ENCODE results near the gene DHPS.
A peak's percentile ranks its signal among the peaks of the same experiment; 100 is the strongest.
"Not testable (repeated sequence)": the region's sequence is repeated elsewhere in the genome, so short reads cannot be mapped to it uniquely, and the experiment has no call there.

The DHPS gene

GRCh38 chr19:12643716-12644115 is 38.0 kb downstream of the DHPS start:
- H3K4me3 ChIP-seq (ENCODE audit: control insufficient read depth in 1 of 7, extremely low read depth in 1 of 7, insufficient read depth in 4 of 7, low read depth in 2 of 7, low read length in 6 of 7); POLR2A ChIA-PET; H3K27ac ChIP-seq (ENCODE audit: insufficient read depth in 1 of 2, low read depth in 1 of 2, low read length in 2 of 2, poor library complexity in 1 of 2, severe bottlenecking in 2 of 2); H3K9me3 ChIP-seq (ENCODE audit: control extremely low read depth in 1 of 5, control insufficient read depth in 4 of 5, insufficient read depth in 2 of 5, low read depth in 1 of 5, low read length in 4 of 5); H3K27me3 ChIP-seq (replicated peaks in 2 of 5; ENCODE audit: control insufficient read depth in 4 of 5, insufficient read depth in 5 of 5, low read length in 4 of 5); DNase-seq; CTCF ChIA-PET: not testable (repeated sequence)
- peaks cover 0 to 18% (median 12%) of the 10 kb centered on the region in 4 experiments for H3K4me1 ChIP-seq (ENCODE audit: control extremely low read depth in 1 of 4, control insufficient read depth in 4 of 4, insufficient read depth in 4 of 4, low read length in 3 of 4)
- WGBS (ENCODE audit: insufficient coverage) = 98% methylated on average over 7 of the region's 14 CpGs
- peaks cover 0 to 23% (median under 1%) of the 10 kb centered on the region in 4 experiments for H3K36me3 ChIP-seq (ENCODE audit: control insufficient read depth in 4 of 4, insufficient read depth in 4 of 4, low read length in 3 of 4)

- POLR2A ChIA-PET = interaction anchor here (0.6 kb wide), 1 partner anchor 225 kb away, joined by 3 read pairs; no protein-coding TSS in a partner anchor
- 98% methylated on average over 26 of the region's 26 CpGs for WGBS (ENCODE audit: insufficient coverage)
- DNase-seq = no peak
- CTCF ChIA-PET = interaction anchor here (0.7 to 1.6 kb wide), 2 partner anchors 13 to 29 kb away, joined by 3 read pairs; no protein-coding TSS in a partner anchor
- peaks cover 0 to 20% (median under 1%) of the 10 kb centered on the region in 4 experiments for H3K36me3 ChIP-seq (ENCODE audit: control insufficient read depth in 4 of 4, insufficient read depth in 4 of 4, low read length in 3 of 4)
- no peaks in the 10 kb centered on the region for H3K9me3 ChIP-seq (ENCODE audit: control extremely low read depth in 1 of 5, control insufficient read depth in 4 of 5, insufficient read depth in 2 of 5, low read depth in 1 of 5, low read length in 4 of 5)
- peaks cover 0 to 11% (median 8%) of the 10 kb centered on the region in 4 experiments for H3K4me1 ChIP-seq (ENCODE audit: control extremely low read depth in 1 of 4, control insufficient read depth in 4 of 4, insufficient read depth in 4 of 4, low read length in 3 of 4)
- no peak overlapping the region for H3K4me3 ChIP-seq (ENCODE audit: control insufficient read depth in 1 of 7, extremely low read depth in 1 of 7, insufficient read depth in 4 of 7, low read depth in 2 of 7, low read length in 6 of 7)
- H3K27ac ChIP-seq (ENCODE audit: insufficient read depth in 1 of 2, low read depth in 1 of 2, low read length in 2 of 2, poor library complexity in 1 of 2, severe bottlenecking in 2 of 2) = no peak overlapping the region
- H3K27me3 ChIP-seq (replicated peaks in 2 of 5; ENCODE audit: control insufficient read depth in 4 of 5, insufficient read depth in 5 of 5, low read length in 4 of 5) = no peaks in the 10 kb centered on the region
Measured at GRCh38 chr19:12642506-12642905, 39.2 kb downstream of the DHPS start.

DNA sequence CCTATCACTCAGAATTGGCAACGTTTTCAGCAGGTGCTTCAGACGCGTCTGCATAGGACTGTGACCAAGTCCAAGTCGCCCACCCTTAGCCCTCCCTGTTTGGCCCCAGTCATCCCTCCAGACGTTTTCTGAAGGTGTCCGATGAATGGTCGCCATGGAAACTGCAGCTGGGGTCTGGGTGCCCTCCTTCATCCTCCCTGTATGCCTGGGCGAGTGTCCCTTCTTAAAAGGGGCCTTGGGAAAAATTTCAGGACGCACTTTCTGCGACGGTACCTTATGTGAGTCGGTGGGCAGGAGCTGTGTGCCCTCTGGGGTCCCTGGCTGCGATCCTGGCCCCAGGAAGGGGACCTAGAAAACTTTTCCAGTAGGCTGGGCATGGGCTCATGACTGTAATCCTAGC is 40.2 kb downstream of the DHPS start:
- H3K36me3 ChIP-seq (ENCODE audit: control insufficient read depth in 4 of 4, insufficient read depth in 4 of 4, low read length in 3 of 4) = peaks cover 0 to 15% (median 0%) of the 10 kb centered on the region in 4 experiments
- 91% methylated on average over 13 of the region's 13 CpGs for WGBS (ENCODE audit: insufficient coverage)
- no peaks in the 10 kb centered on the region for H3K27me3 ChIP-seq (replicated peaks in 2 of 5; ENCODE audit: control insufficient read depth in 4 of 5, insufficient read depth in 5 of 5, low read length in 4 of 5)
- peaks cover 0 to 11% (median 8%) of the 10 kb centered on the region in 4 experiments for H3K4me1 ChIP-seq (ENCODE audit: control extremely low read depth in 1 of 4, control insufficient read depth in 4 of 4, insufficient read depth in 4 of 4, low read length in 3 of 4)
- POLR2A ChIA-PET = interaction anchor here (2.1 kb wide), 1 partner anchor 24 kb away, joined by 8 read pairs; the partner anchor contains the start of genes MAN2B1 and WDR83
- DNase-seq = no peak
- no peak overlapping the region for H3K27ac ChIP-seq (ENCODE audit: insufficient read depth in 1 of 2, low read depth in 1 of 2, low read length in 2 of 2, poor library complexity in 1 of 2, severe bottlenecking in 2 of 2)
- H3K9me3 ChIP-seq (ENCODE audit: control extremely low read depth in 1 of 5, control insufficient read depth in 4 of 5, insufficient read depth in 2 of 5, low read depth in 1 of 5, low read length in 4 of 5) = no peaks in the 10 kb centered on the region
- CTCF ChIA-PET = interaction anchor here (1.6 kb wide), 1 partner anchor 14 kb away, joined by 3 read pairs; no protein-coding TSS in a partner anchor
- no peak overlapping the region for H3K4me3 ChIP-seq (ENCODE audit: control insufficient read depth in 1 of 7, extremely low read depth in 1 of 7, insufficient read depth in 4 of 7, low read depth in 2 of 7, low read length in 6 of 7)

DNA sequence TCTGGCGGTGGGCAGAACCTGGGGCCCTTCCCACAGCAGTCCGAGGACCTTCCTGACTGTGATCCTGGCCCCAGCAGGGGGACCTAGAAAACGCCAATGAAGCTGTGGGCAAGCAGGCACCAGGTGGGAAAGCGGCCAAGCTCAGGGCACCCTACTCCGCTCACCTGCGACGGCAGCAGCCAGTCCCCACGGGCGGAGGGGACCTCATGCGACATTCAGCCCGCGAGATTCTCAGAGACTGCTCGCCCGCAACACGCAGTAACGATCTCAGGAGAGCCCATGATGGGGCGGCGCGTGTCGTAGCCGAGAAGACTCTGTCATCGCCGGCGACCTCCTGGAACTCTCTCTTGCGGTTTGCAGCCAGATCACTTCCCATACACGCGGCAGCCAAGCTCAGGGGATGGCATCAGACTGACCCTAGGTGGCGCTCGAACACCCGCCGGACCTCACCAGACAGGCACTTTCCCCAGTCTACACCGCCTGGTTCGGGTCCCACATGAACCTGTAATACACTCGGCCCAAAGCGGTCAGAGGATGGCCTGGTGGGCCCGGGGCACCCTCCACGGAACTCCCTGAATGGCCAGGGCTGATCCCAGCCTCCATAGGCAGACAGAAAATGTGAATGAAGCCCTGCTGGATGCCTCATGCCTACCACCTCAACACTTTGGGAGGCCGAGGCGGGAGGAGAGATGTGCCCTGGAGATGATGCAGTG is 41.6 kb downstream of the DHPS start:
- CTCF ChIA-PET = interaction anchor here (0.7 to 2.7 kb wide), 18 partner anchors 9 to 76 kb away, joined by 3 to 13 read pairs (median 4); partner anchors contain the start of genes FBXW9, MAN2B1, WDR83 and ZNF490

DNA sequence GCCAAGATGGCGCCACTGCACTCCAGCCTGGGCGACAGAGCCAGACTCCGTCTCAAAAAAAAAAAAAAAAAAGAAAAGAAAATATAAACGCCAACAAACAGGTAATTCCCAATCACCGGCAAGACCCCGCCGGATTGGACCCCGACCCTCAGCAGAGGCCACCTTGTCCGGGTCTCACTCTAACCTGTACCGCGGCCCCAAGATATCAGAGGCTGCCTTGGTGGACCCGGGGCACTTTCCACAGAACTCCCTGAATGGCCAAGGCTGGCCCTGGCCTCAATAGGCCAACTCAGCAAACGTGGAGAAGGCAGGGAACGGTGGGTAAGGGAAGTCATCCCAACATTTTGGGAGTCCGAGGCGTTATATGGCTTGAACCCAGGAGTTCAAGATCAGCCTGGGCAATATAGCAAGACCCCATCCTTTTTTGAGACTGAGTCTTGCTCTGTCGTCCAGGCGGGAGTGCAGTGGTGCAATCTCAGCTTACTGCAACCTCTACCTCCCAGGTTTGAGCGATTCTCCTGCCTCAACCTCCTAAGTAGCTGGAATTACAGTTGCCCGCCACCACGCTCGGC is 43.0 kb downstream of the DHPS start:
- ChIA-PET CTCF (interaction anchor here (1.3 to 2.7 kb wide), 3 partner anchors 8 to 33 kb away, joined by 4 to 13 read pairs (median 5); no protein-coding TSS in a partner anchor), POLR2A (no interaction called here)
- WGBS (ENCODE audit: insufficient coverage) = 99% methylated on average over 18 of the region's 22 CpGs
- Histone ChIP-seq H3K4me3 (ENCODE audit: control insufficient read depth in 1 of 7, extremely low read depth in 1 of 7, insufficient read depth in 4 of 7, low read depth in 2 of 7, low read length in 6 of 7) (no peak overlapping the region), H3K4me1 (ENCODE audit: control extremely low read depth in 1 of 4, control insufficient read depth in 4 of 4, insufficient read depth in 4 of 4, low read length in 3 of 4) (peaks cover 0 to 11% (median 8%) of the 10 kb centered on the region in 4 experiments), H3K9me3 (ENCODE audit: control extremely low read depth in 1 of 5, control insufficient read depth in 4 of 5, insufficient read depth in 2 of 5, low read depth in 1 of 5, low read length in 4 of 5) (no peaks in the 10 kb centered on the region), H3K36me3 (ENCODE audit: control insufficient read depth in 4 of 4, insufficient read depth in 4 of 4, low read length in 3 of 4) (peaks cover 0 to 1% (median 0%) of the 10 kb centered on the region in 4 experiments), H3K27ac (ENCODE audit: insufficient read depth in 1 of 2, low read depth in 1 of 2, low read length in 2 of 2, poor library complexity in 1 of 2, severe bottlenecking in 2 of 2) (no peak overlapping the region), H3K27me3 (replicated peaks in 2 of 5; ENCODE audit: control insufficient read depth in 4 of 5, insufficient read depth in 5 of 5, low read length in 4 of 5) (no peaks in the 10 kb centered on the region)
- no peak for DNase-seq

More for the DNA sequence above, 41.6 kb downstream of the DHPS start:
- 6% methylated on average over 35 of the region's 39 CpGs for WGBS (ENCODE audit: insufficient coverage)
- Histone ChIP-seq H3K36me3 (ENCODE audit: control insufficient read depth in 4 of 4, insufficient read depth in 4 of 4, low read length in 3 of 4) (peaks cover 0 to 11% (median 0%) of the 10 kb centered on the region in 4 experiments), H3K4me1 (ENCODE audit: control extremely low read depth in 1 of 4, control insufficient read depth in 4 of 4, insufficient read depth in 4 of 4, low read length in 3 of 4) (peaks cover 0 to 11% (median 8%) of the 10 kb centered on the region in 4 experiments), H3K27me3 (replicated peaks in 2 of 5; ENCODE audit: control insufficient read depth in 4 of 5, insufficient read depth in 5 of 5, low read length in 4 of 5) (no peaks in the 10 kb centered on the region), H3K9me3 (ENCODE audit: control extremely low read depth in 1 of 5, control insufficient read depth in 4 of 5, insufficient read depth in 2 of 5, low read depth in 1 of 5, low read length in 4 of 5) (no peaks in the 10 kb centered on the region), H3K27ac (ENCODE audit: insufficient read depth in 1 of 2, low read depth in 1 of 2, low read length in 2 of 2, poor library complexity in 1 of 2, severe bottlenecking in 2 of 2) (no peak overlapping the region), H3K4me3 (ENCODE audit: control insufficient read depth in 1 of 7, extremely low read depth in 1 of 7, insufficient read depth in 4 of 7, low read depth in 2 of 7, low read length in 6 of 7) (peak overlapping the region in 5 of 7 experiments; percentile 17 to 77 (median 64))
- POLR2A ChIA-PET = interaction anchor here (0.6 to 2.1 kb wide), 4 partner anchors 26 to 444 kb away, joined by 3 to 8 read pairs (median 4); partner anchors contain the start of genes MAN2B1 and WDR83
- DNase-seq = peak; percentile 93 to 96 (median 95)

DNA sequence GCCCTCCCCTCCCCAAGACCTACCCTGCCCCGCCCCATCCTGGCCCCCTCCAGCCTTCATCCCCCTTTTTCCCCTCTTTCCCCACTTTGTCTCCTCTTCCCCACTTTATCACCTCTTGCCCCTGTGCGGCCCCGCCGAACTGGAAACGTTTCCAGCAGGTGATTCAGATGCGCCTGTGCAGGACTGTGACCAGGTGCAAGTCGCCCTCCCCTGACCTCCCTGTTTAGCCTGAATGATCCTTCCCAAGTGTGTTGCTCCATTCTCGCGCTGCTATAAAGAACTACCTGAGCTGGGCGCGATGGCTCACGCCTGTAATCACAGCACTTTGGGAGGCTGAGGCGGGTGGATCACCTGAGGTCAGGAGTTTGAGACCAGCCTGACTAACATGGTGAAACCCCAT is 45.0 kb downstream of the DHPS start:
- Histone ChIP-seq H3K36me3 (ENCODE audit: control insufficient read depth in 4 of 4, insufficient read depth in 4 of 4, low read length in 3 of 4) (peaks cover 0 to 6% (median 0%) of the 10 kb centered on the region in 4 experiments), H3K27me3 (replicated peaks in 2 of 5; ENCODE audit: control insufficient read depth in 4 of 5, insufficient read depth in 5 of 5, low read length in 4 of 5) (no peaks in the 10 kb centered on the region), H3K4me1 (ENCODE audit: control extremely low read depth in 1 of 4, control insufficient read depth in 4 of 4, insufficient read depth in 4 of 4, low read length in 3 of 4) (peaks cover 0 to 11% (median 8%) of the 10 kb centered on the region in 4 experiments), H3K4me3 (ENCODE audit: control insufficient read depth in 1 of 7, extremely low read depth in 1 of 7, insufficient read depth in 4 of 7, low read depth in 2 of 7, low read length in 6 of 7) (no peak overlapping the region), H3K27ac (ENCODE audit: insufficient read depth in 1 of 2, low read depth in 1 of 2, low read length in 2 of 2, poor library complexity in 1 of 2, severe bottlenecking in 2 of 2) (no peak overlapping the region), H3K9me3 (ENCODE audit: control extremely low read depth in 1 of 5, control insufficient read depth in 4 of 5, insufficient read depth in 2 of 5, low read depth in 1 of 5, low read length in 4 of 5) (no peaks in the 10 kb centered on the region)
- ChIA-PET POLR2A (no interaction called here), CTCF (interaction anchor here (0.9 to 1.0 kb wide), 2 partner anchors 10 to 35 kb away, joined by 3 read pairs; no protein-coding TSS in a partner anchor)
- no peak for DNase-seq
- 95% methylated on average over 10 of the region's 13 CpGs for whole genome bisulfite sequencing (ENCODE audit: insufficient coverage)

All from common myeloid progenitor, CD34-positive (primary cell).